Measurements from ENCODE around the gene PLPPR3. TPM values are rescaled to one million over a fixed set of nuclear protein-coding genes. Genes with fewer than 3 reads are reported as not detected.

Gene PLPPR3
- total RNA-seq, 2 experiments from 2014 or later, result not detected

- H3K27me3 Mint-ChIP-seq, result no peaks in the 10 kb centered on the region
- H3K27ac Mint-ChIP-seq, result no peak overlapping the region
- CTCF ChIA-PET, result no interaction called here
- H3K4me3 Mint-ChIP-seq, result no peak overlapping the region
- no peaks in the 10 kb centered on the region for H3K4me1 Mint-ChIP-seq
- H3K36me3 Mint-ChIP-seq, result no peaks in the 10 kb centered on the region
- DNase-seq (no peak), ATAC-seq (no peak)
- H3K9me3 Mint-ChIP-seq (ENCODE audit: low read depth), result no peaks in the 10 kb centered on the region
Measured at GRCh38 chr19:787536-787935, 34.2 kb downstream of the PLPPR3 start.

DNA sequence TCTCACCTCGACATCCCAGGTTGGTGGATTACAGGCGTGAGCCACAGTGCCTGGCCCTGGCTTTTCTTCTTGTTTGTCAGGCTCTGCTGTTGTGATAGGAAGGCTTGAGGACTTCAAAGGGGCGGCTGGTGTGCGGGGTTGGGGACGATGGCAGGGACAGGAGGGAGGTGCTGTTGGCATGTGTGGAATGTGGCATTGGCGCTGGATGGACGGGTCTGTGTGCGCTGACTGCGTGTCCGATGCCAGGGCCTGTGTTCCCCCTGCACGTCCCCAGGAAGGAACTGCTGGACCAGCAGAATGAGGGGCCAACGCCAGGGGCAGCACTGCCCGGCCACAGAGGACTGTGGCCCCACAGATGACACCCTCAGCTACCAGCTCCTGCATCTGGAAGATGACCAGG lies 37.2 kb downstream of the PLPPR3 start:
- H3K4me1 Mint-ChIP-seq, result no peaks in the 10 kb centered on the region

DNA sequence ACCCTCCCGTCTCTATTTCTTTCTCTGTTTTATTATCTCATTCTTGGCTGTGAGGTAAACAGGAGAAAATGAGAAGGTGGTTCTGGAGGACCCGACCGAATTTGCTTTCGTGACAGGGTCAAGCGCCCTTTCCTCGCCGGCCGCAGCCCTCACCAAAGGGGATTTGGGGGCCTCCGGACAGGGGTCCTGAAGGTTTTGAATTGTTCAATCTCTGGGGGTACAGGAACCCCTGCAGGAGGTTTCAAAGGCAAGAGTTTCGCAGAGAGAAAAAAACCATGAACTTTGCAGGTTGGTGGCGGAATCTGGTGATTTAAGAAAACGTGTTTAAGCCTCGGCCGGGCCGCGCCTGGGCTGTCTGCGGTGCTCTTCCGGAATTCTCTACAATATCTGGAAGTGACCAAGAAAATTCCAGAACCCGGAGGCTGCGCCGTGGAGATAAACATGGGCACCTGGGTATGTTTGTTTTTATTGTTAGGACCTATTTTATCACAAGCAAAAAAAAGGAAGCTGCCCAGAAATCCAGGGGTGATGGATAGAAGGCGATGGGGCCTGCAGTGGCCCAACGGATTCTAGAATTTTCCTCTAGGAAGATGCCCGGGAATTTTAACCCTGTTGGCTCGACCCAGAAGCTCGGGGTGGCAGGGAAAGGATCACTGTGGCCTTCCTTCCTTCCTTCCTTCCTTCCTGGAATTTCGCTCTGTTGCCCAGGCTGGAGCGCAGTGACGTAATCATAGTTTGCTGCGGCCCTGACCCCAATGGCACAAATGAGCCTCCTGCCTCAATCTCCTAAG lies 38.7 kb downstream of the PLPPR3 start:
- CTCF ChIA-PET, result no interaction called here
- DNase-seq (no peak), ATAC-seq (no peak)
- Mint-ChIP-seq H3K27ac (no peak overlapping the region), H3K4me3 (no peak overlapping the region), H3K4me1 (no peaks in the 10 kb centered on the region), H3K36me3 (no peaks in the 10 kb centered on the region), H3K27me3 (no peaks in the 10 kb centered on the region), H3K9me3 (ENCODE audit: low read depth) (no peaks in the 10 kb centered on the region)

More for the DNA sequence above, 37.2 kb downstream of the PLPPR3 start:
- CTCF ChIA-PET, result no interaction called here
- no peaks in the 10 kb centered on the region for H3K9me3 Mint-ChIP-seq (ENCODE audit: low read depth)
- H3K27ac Mint-ChIP-seq, result no peak overlapping the region
- DNase-seq (no peak), ATAC-seq (no peak)
- H3K27me3 Mint-ChIP-seq, result no peaks in the 10 kb centered on the region
- H3K36me3 Mint-ChIP-seq, result no peaks in the 10 kb centered on the region
- H3K4me3 Mint-ChIP-seq, result no peak overlapping the region

DNA sequence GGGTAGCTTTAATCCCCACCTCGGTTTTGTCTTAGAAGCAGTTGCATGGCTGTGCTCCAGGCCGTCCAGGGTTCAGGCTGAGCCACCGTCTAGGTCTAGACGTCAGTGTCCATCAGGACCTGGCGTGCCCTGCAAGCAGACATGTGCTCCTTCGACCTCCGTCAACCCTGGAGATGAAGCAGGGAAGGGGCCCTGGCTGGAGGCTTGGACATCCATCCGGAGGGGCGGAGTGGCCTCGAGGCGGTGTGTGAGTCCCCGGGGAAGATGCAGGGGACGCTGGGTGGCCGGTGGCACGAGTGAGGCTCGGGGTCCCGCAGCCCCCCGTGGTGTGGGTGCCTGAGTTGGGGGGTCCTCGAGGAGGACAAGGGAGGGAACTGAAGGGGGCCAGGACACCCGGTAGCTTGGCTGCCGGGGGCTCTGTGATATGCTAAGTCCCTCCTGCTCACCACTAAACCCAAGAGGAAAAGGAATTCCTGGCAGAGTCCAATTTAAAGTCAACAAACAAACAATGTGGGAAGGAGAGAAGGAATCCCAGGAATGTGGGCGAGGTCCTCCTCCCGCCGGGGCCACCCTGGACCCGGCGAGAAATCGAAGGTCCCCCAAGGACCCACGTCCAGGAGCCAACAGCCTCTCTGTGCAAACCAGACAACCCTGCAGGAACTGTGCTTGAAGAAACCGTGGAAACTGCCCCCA lies 39.4 kb downstream of the PLPPR3 start:
- Mint-ChIP-seq H3K36me3 (no peaks in the 10 kb centered on the region), H3K27ac (no peak overlapping the region), H3K4me1 (no peaks in the 10 kb centered on the region), H3K27me3 (no peaks in the 10 kb centered on the region), H3K4me3 (no peak overlapping the region), H3K9me3 (ENCODE audit: low read depth) (no peaks in the 10 kb centered on the region)
- ATAC-seq (no peak), DNase-seq (no peak)
- CTCF ChIA-PET, result no interaction called here

DNA sequence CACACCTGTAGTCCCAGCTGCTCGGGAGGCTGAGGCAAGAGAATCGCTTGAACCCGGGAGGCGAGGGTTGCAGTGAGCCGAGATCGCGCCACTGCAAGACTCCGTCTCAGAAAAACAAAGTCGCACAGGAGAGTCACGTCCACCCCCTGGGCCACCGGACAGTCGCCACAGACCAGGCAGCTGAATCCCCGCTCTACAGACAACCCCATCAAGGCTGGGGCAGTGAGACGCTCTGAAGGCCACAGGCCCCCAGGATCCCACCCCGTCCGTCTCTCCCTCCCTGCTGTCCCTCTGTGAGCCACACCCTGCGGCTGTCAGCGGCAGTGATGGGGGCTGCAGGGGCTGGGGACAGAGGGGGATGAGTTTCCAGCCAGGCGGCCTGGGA lies 40.0 kb downstream of the PLPPR3 start:
- no peaks in the 10 kb centered on the region for H3K9me3 Mint-ChIP-seq (ENCODE audit: low read depth)
- H3K27ac Mint-ChIP-seq, result no peak overlapping the region
- no peaks in the 10 kb centered on the region for H3K36me3 Mint-ChIP-seq
- ATAC-seq (no peak), DNase-seq (no peak)
- no peak overlapping the region for H3K4me3 Mint-ChIP-seq
- no peaks in the 10 kb centered on the region for H3K27me3 Mint-ChIP-seq
- H3K4me1 Mint-ChIP-seq, result no peaks in the 10 kb centered on the region
- CTCF ChIA-PET, result no interaction called here

- H3K27me3 Mint-ChIP-seq, result no peaks in the 10 kb centered on the region
- CTCF ChIA-PET, result no interaction called here
- no peaks in the 10 kb centered on the region for H3K36me3 Mint-ChIP-seq
- DNase-seq (no peak), ATAC-seq (no peak)
- no peaks in the 10 kb centered on the region for H3K9me3 Mint-ChIP-seq (ENCODE audit: low read depth)
- H3K27ac Mint-ChIP-seq, result no peak overlapping the region
- H3K4me1 Mint-ChIP-seq, result no peaks in the 10 kb centered on the region
- H3K4me3 Mint-ChIP-seq, result no peak overlapping the region
Measured at GRCh38 chr19:780935-781334, 40.8 kb downstream of the PLPPR3 start.

DNA sequence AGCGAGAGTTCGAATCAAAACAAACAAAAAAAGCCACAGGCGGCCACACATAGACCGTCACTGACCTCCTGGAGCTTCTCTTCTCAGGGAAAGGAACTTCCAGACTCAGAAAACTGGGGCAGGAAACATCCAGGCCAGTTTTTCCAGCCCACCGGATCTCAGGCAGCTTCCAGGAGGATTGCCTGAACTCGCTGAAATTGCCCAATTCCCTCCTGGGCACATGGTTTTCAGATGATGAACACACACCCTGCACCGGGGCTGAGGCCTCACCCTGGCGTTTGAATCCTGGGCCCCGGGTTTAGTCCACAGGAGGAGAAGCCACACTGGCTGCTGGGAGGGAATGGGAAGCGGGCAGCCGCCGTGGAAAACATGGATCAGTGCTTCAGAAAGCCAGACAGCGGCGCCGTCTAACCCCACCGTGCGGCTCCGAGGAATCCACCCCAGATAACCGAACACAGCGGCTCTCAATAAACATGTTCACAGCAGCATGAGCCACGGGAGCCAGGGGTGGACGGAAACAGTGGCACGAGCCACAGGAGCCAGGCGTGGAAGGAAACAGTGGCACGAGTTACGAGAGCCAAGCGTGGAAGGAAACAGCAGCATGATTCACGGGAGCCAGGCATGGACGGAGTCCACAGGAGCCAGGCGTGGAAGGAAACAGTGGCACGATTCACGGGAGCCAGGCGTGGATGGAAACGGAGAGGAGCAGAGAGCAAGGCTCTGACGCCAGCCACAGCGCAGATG lies 42.7 kb downstream of the PLPPR3 start:
- no peak for ATAC-seq
- H3K27me3 Mint-ChIP-seq, result no peaks in the 10 kb centered on the region
- H3K4me1 Mint-ChIP-seq, result no peaks in the 10 kb centered on the region
- DNase-seq, result no peak
- H3K27ac Mint-ChIP-seq, result no peak overlapping the region
- CTCF ChIA-PET, result no interaction called here
- no peak overlapping the region for H3K4me3 Mint-ChIP-seq
- H3K9me3 Mint-ChIP-seq (ENCODE audit: low read depth), result no peaks in the 10 kb centered on the region
- no peaks in the 10 kb centered on the region for H3K36me3 Mint-ChIP-seq

DNA sequence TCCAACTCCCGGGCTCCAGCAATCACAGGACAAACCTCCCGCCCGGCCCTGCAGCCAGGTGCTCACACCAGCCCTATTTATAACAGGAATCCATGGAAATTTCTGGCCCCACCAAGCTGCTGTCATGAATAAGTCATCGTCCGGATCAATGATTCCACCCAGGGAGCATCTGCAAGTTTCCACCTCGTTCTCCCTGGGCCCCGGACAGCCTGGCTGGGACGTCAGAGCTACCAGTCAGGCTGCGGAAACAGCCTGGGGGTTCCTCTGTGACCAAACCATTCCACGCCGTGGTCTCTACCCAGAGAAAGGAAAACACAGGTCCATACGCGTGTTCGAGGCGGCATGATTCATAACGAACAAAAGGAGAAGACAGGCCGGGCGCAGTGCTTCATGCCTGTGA lies 45.2 kb downstream of the PLPPR3 start:
- no peak overlapping the region for H3K4me3 Mint-ChIP-seq
- DNase-seq (no peak), ATAC-seq (no peak)
- peaks cover 2% of the 10 kb centered on the region for H3K27me3 Mint-ChIP-seq
- CTCF ChIA-PET, result interaction anchor here (1.7 kb wide), 1 partner anchor 20 kb away, joined by 3 read pairs; no protein-coding TSS in a partner anchor
- no peaks in the 10 kb centered on the region for H3K9me3 Mint-ChIP-seq (ENCODE audit: low read depth)
- H3K27ac Mint-ChIP-seq, result no peak overlapping the region
- H3K36me3 Mint-ChIP-seq, result no peaks in the 10 kb centered on the region
- H3K4me1 Mint-ChIP-seq, result no peaks in the 10 kb centered on the region

GRCh38 chr19:772730-773436 lies 48.9 kb downstream of the PLPPR3 start:
- CTCF ChIA-PET, result interaction anchor here (0.6 to 1.4 kb wide), 2 partner anchors 142 to 212 kb away, joined by 3 read pairs; partner anchors contain the start of gene WDR18
- peaks cover 3% of the 10 kb centered on the region for H3K4me1 Mint-ChIP-seq
- H3K27ac Mint-ChIP-seq, result no peak overlapping the region
- H3K9me3 Mint-ChIP-seq (ENCODE audit: low read depth), result no peaks in the 10 kb centered on the region
- no peaks in the 10 kb centered on the region for H3K36me3 Mint-ChIP-seq
- DNase-seq, result no peak
- no peak overlapping the region for H3K4me3 Mint-ChIP-seq
- no peak for ATAC-seq
- H3K27me3 Mint-ChIP-seq, result peaks cover 2% of the 10 kb centered on the region

DNA sequence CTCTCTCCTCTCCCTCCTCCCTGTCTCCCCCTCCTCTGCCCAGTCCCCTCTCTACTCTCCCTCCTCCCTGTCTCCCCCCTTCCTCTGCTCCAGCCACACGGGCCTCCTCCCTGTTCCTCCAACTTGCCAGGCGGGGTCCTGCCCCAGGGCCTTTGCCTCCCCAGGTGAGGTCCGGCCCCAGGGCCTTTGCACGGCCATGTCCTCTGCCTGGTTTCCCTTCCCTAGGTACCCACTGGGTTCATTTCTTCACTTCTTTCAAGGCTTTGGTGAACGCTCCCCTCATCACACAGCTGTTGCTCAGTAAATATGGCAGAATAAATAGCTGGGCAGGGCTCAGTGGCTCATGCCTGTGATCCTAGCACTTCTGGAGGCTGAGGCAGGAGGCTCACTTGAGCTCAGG lies 49.7 kb downstream of the PLPPR3 start:
- CTCF ChIA-PET, result no interaction called here
- ATAC-seq, result no peak
- Mint-ChIP-seq H3K4me1 (peaks cover 3% of the 10 kb centered on the region), H3K27me3 (peaks cover 2% of the 10 kb centered on the region), H3K36me3 (no peaks in the 10 kb centered on the region), H3K27ac (no peak overlapping the region), H3K9me3 (ENCODE audit: low read depth) (no peaks in the 10 kb centered on the region), H3K4me3 (no peak overlapping the region)
- no peak for DNase-seq

DNA sequence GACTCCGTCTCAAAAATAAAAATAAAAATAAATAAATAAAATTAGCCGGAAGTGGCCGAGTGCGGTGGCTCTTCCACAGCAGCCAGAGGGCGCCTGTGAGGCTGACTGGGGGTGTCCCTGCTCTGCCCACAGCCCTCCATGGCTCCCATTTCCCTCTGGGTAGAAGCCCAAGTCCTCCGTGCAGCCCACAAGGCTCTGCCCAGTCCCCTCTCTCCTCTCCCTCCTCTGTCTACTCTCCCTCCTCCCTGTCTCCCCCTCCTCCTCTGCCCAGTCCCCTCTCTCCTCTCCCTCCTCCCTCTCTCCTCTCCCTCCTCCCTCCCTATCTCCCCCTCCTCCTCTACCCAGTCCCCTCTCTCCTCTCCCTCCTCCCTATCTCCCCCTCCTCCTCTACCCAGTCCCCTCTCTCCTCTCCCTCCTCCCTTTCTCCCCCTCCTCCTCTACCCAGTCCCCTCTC lies 50.4 kb downstream of the PLPPR3 start:
- Mint-ChIP-seq H3K4me1 (peaks cover 3% of the 10 kb centered on the region), H3K4me3 (no peak overlapping the region)
- no peak for ATAC-seq

GRCh38 chr19:769616-770015 lies 52.1 kb downstream of the PLPPR3 start:
- no peak overlapping the region for H3K4me3 Mint-ChIP-seq
- H3K36me3 Mint-ChIP-seq, result no peaks in the 10 kb centered on the region
- peaks cover 2% of the 10 kb centered on the region for H3K27me3 Mint-ChIP-seq
- peaks cover 3% of the 10 kb centered on the region for H3K4me1 Mint-ChIP-seq
- H3K27ac Mint-ChIP-seq, result no peak overlapping the region
- no peaks in the 10 kb centered on the region for H3K9me3 Mint-ChIP-seq (ENCODE audit: low read depth)
- DNase-seq (no peak), ATAC-seq (no peak)
- CTCF ChIA-PET, result interaction anchor here (0.5 to 2.9 kb wide), 11 partner anchors 11 to 238 kb away, joined by 3 to 14 read pairs (median 5); partner anchors contain the start of genes CDC34, POLRMT and WDR18

More for the DNA sequence above, 50.4 kb downstream of the PLPPR3 start:
- H3K27ac Mint-ChIP-seq, result no peak overlapping the region
- peak; percentile 61 for DNase-seq
- no peaks in the 10 kb centered on the region for H3K36me3 Mint-ChIP-seq
- H3K9me3 Mint-ChIP-seq (ENCODE audit: low read depth), result no peaks in the 10 kb centered on the region
- CTCF ChIA-PET, result interaction anchor here (1.0 to 2.9 kb wide), 4 partner anchors 20 to 153 kb away, joined by 3 to 14 read pairs (median 3); no protein-coding TSS in a partner anchor
- peaks cover 2% of the 10 kb centered on the region for H3K27me3 Mint-ChIP-seq

- Mint-ChIP-seq H3K4me1 (peaks cover 3% of the 10 kb centered on the region), H3K27ac (no peak overlapping the region), H3K9me3 (ENCODE audit: low read depth) (no peaks in the 10 kb centered on the region), H3K27me3 (peaks cover 2% of the 10 kb centered on the region), H3K36me3 (no peaks in the 10 kb centered on the region), H3K4me3 (no peak overlapping the region)
- ATAC-seq (no peak), DNase-seq (no peak)
- CTCF ChIA-PET, result interaction anchor here (2.1 to 2.9 kb wide), 2 partner anchors 151 to 216 kb away, joined by 12 to 14 read pairs; partner anchors contain the start of gene WDR18
Measured at GRCh38 chr19:768424-768823, 53.3 kb downstream of the PLPPR3 start.
